Motor neuron (in vitro differentiated cells): ENCODE measurements around the gene PARL. TPM values are rescaled to one million over a fixed set of nuclear protein-coding genes. Genes with fewer than 3 reads are reported as not detected.

Experiments used
- ATAC-seq, 8 experiments: fragments of 200-7000 bp; cut with Tn5 transposase; replicated peaks in 6 of 8; 2 replicates each; pipeline ENCODE4 v1.8.0; 2021; ENCODE audit warnings: mild to moderate bottlenecking in 8 of 8, moderate library complexity in 8 of 8
- H3K27ac ChIP-seq, 2 donors: fragments of 250-450 bp; sonication (Bioruptor Pico); 2 replicates each; pipeline ENCODE4 v1.9.0; 2021; ENCODE audit warnings: antibody characterized with exemption in 2 of 2, mild to moderate bottlenecking in 2 of 2, moderate library complexity in 1 of 2
- H3K4me1 ChIP-seq, 2 donors: fragments of 250-450 bp; sonication (Bioruptor Pico); replicated peaks in 1 of 2; 2 replicates each; pipeline ENCODE4 v1.6.1; 2021; ENCODE audit warnings: antibody characterized with exemption in 2 of 2, mild to moderate bottlenecking in 2 of 2, moderate library complexity in 1 of 2
- H3K4me3 ChIP-seq, 5 donors: fragments of 250-450 bp; sonication (Bioruptor Pico); 2 replicates each; pipeline ENCODE4 v1.9.0; 2021; ENCODE audit warnings: antibody characterized with exemption in 5 of 5, mild to moderate bottlenecking in 5 of 5, moderate library complexity in 4 of 5
- WGBS, 10 experiments: fragments of 450-650 bp; shearing (Covaris generic); methylation state at CpG; one replicate each; pipeline ENCODE4 v1.0.0; 2022; 5-methylcytosine and 5-hydroxymethylcytosine counted together
- in situ Hi-C, 9 experiments: fragments of 400-800 bp; cut with MboI; loops; one replicate each; pipeline ENCODE4 v1.15.0; 2021; ENCODE audit warnings: low sequenced_read_pairs in 9 of 9, low pct_unique_long_range_greater_than_20kb in 2 of 9; ENCODE audit not compliant: unreplicated experiment in 9 of 9
- total RNA-seq, 8 experiments: library from RNA; unstranded; fragments of 300-600 nt; gene quantifications; 2 replicates each; pipeline versions ENCODE4 v1.2.3 to v1.2.4, GENCODE V29; 2022

The PARL gene
- total RNA-seq, 8 experiments from 2014 or later = 33.7 to 68.8 (median 47.3) TPM

- H3K4me3 ChIP-seq = no peak overlapping the region
- peak in 4 of 8 experiments; percentile 18 to 57 (median 40) for ATAC-seq
- peaks cover 0 to 5% of the 10 kb centered on the region in 2 donors for H3K4me1 ChIP-seq
- no peak overlapping the region for H3K27ac ChIP-seq
- WGBS, 10 experiments = 33 to 85% (median 47%) methylated on average over 4 to 11 of the region's 11 CpGs; no CpG with 5 or more reads in 1 of the 10 experiments
- in situ Hi-C loops = loop anchor here in 3 of 9 experiments (10.0 to 25.0 kb wide), 3 partner anchors 227 to 639 kb away; partner anchors contain the start of gene CAMK2N2 (in 3 of the 3)
Measured at GRCh38 chr3:183898028-183898431, 13.3 kb upstream of the PARL start.

GRCh38 chr3:183897606-183898005 is 12.9 kb upstream of the PARL start:
- WGBS, 10 experiments = 67 to 100% (median 96%) methylated on average over 1 to 4 of the region's 4 CpGs; no CpG with 5 or more reads in 4 of the 10 experiments
- ATAC-seq = no peak

GRCh38 chr3:183896610-183897009 is 11.9 kb upstream of the PARL start:
- in situ Hi-C loops = loop anchor here in 3 of 9 experiments (10.0 to 25.0 kb wide), 3 partner anchors 228 to 641 kb away; partner anchors contain the start of gene CAMK2N2 (in 3 of the 3)
- ATAC-seq = no peak
- 0 to 86% (median 22%) methylated on average over 1 to 2 of the region's 2 CpGs; no CpG with 5 or more reads in 6 of the 10 experiments for whole genome bisulfite sequencing, 10 experiments

More at GRCh38 chr3:183897606-183898005, 12.9 kb upstream of the PARL start:
- no peak overlapping the region for H3K4me3 ChIP-seq
- in situ Hi-C loops = loop anchor here in 3 of 9 experiments (10.0 to 25.0 kb wide), 3 partner anchors 227 to 640 kb away; partner anchors contain the start of gene CAMK2N2 (in 3 of the 3)
- no peak overlapping the region for H3K27ac ChIP-seq
- peaks cover 0 to 5% of the 10 kb centered on the region in 2 donors for H3K4me1 ChIP-seq

GRCh38 chr3:183896184-183896583 is 11.5 kb upstream of the PARL start:
- 29 to 67% (median 51%) methylated on average over 1 to 2 of the region's 3 CpGs; no CpG with 5 or more reads in 6 of the 10 experiments for WGBS, 10 experiments
- peaks cover 0 to 5% of the 10 kb centered on the region in 2 donors for H3K4me1 ChIP-seq
- in situ Hi-C loops = loop anchor here in 3 of 9 experiments (10.0 to 25.0 kb wide), 3 partner anchors 229 to 641 kb away; partner anchors contain the start of gene CAMK2N2 (in 3 of the 3)
- no peak for ATAC-seq
- H3K27ac ChIP-seq = no peak overlapping the region
- no peak overlapping the region for H3K4me3 ChIP-seq

More at GRCh38 chr3:183896610-183897009, 11.9 kb upstream of the PARL start:
- Histone ChIP-seq H3K4me1 (peaks cover 0 to 5% of the 10 kb centered on the region in 2 donors), H3K4me3 (no peak overlapping the region), H3K27ac (no peak overlapping the region)

- in situ Hi-C loops = loop anchor here in 3 of 9 experiments (10.0 to 25.0 kb wide), 3 partner anchors 229 to 642 kb away; partner anchors contain the start of gene CAMK2N2 (in 3 of the 3)
- H3K4me1 ChIP-seq = peaks cover 0 to 5% of the 10 kb centered on the region in 2 donors
- H3K4me3 ChIP-seq = no peak overlapping the region
- no peak overlapping the region for H3K27ac ChIP-seq
- WGBS, 10 experiments = 40 to 83% (median 60%) methylated on average over 1 of the region's 6 CpGs; no CpG with 5 or more reads in 7 of the 10 experiments
- peak in 1 of 8 experiments; percentile 11 for ATAC-seq
Measured at GRCh38 chr3:183895774-183896173, 11.1 kb upstream of the PARL start.

- Histone ChIP-seq H3K4me1 (peaks cover 0 to 5% of the 10 kb centered on the region in 2 donors), H3K27ac (no peak overlapping the region), H3K4me3 (no peak overlapping the region)
- 0 to 44% (median 23%) methylated on average over 1 to 5 of the region's 5 CpGs; no CpG with 5 or more reads in 1 of the 10 experiments for WGBS, 10 experiments
- ATAC-seq = peak; percentile 53 to 80 (median 62)
- in situ Hi-C loops = loop anchor here in 3 of 9 experiments (10.0 to 25.0 kb wide), 3 partner anchors 230 to 642 kb away; partner anchors contain the start of gene CAMK2N2 (in 3 of the 3)
Measured at GRCh38 chr3:183895296-183895695, 10.6 kb upstream of the PARL start.

GRCh38 chr3:183892610-183893214 is 8.0 kb upstream of the PARL start:
- Histone ChIP-seq H3K27ac (no peak overlapping the region), H3K4me3 (no peak overlapping the region), H3K4me1 (peaks cover 0 to 3% of the 10 kb centered on the region in 2 donors)
- in situ Hi-C loops = loop anchor here in 3 of 9 experiments (10.0 to 25.0 kb wide), 3 partner anchors 232 to 645 kb away; partner anchors contain the start of gene CAMK2N2 (in 3 of the 3)
- ATAC-seq = no peak
- WGBS, 10 experiments = 49 to 100% (median 67%) methylated on average over 1 to 8 of the region's 9 CpGs; no CpG with 5 or more reads in 3 of the 10 experiments

GRCh38 chr3:183885766-183886165 is 1.1 kb upstream of the PARL start:
- in situ Hi-C loops = loop anchor here in 3 of 9 experiments (25.0 kb wide), 2 partner anchors 377 to 652 kb away; partner anchors contain the start of gene CAMK2N2 (in 3 of the 3)
- Histone ChIP-seq H3K4me1 (peaks cover 13 to 15% of the 10 kb centered on the region in 2 donors), H3K27ac (no peak overlapping the region), H3K4me3 (no peak overlapping the region)
- 76 to 97% (median 89%) methylated on average over 4 to 9 of the region's 10 CpGs; no CpG with 5 or more reads in 1 of the 10 experiments for WGBS, 10 experiments
- ATAC-seq = no peak

- 0 to 7% (median 1%) methylated on average over 1 to 9 of the region's 9 CpGs for WGBS, 10 experiments
- no peak for ATAC-seq
- Histone ChIP-seq H3K27ac (peak overlapping the region; percentile 75 to 87), H3K4me1 (peaks cover 13 to 15% of the 10 kb centered on the region in 2 donors), H3K4me3 (peak overlapping the region; percentile 60 to 91 (median 66))
- in situ Hi-C loops = loop anchor here in 3 of 9 experiments (25.0 kb wide), 2 partner anchors 378 to 653 kb away; partner anchors contain the start of gene CAMK2N2 (in 3 of the 3)
Measured at GRCh38 chr3:183884097-183884426, 618 bp downstream of the PARL start.

GRCh38 chr3:183883291-183884096 is 1.2 kb downstream of the PARL start:
- ATAC-seq = no peak
- WGBS, 10 experiments = 0 to 76% (median 56%) methylated on average over 3 to 11 of the region's 16 CpGs; no CpG with 5 or more reads in 2 of the 10 experiments
- in situ Hi-C loops = loop anchor here in 3 of 9 experiments (25.0 kb wide), 2 partner anchors 379 to 654 kb away; partner anchors contain the start of gene CAMK2N2 (in 3 of the 3)
- no peak overlapping the region for H3K27ac ChIP-seq
- H3K4me1 ChIP-seq = peaks cover 13 to 15% of the 10 kb centered on the region in 2 donors
- peak overlapping the region; percentile 60 to 91 (median 66) for H3K4me3 ChIP-seq

GRCh38 chr3:183880121-183880520 is 4.6 kb downstream of the PARL start:
- ATAC-seq = no peak
- Histone ChIP-seq H3K27ac (no peak overlapping the region), H3K4me1 (peaks cover 13 to 15% of the 10 kb centered on the region in 2 donors), H3K4me3 (no peak overlapping the region)
- in situ Hi-C loops = loop anchor here in 3 of 9 experiments (25.0 kb wide), 2 partner anchors 382 to 657 kb away; partner anchors contain the start of gene CAMK2N2 (in 3 of the 3)
- WGBS, 10 experiments = 83 to 100% (median 98%) methylated on average over 2 to 8 of the region's 9 CpGs; no CpG with 5 or more reads in 1 of the 10 experiments

- Histone ChIP-seq H3K4me1 (peaks cover 13 to 15% of the 10 kb centered on the region in 2 donors), H3K4me3 (no peak overlapping the region), H3K27ac (no peak overlapping the region)
- in situ Hi-C loops = loop anchor here in 3 of 9 experiments (25.0 kb wide), 2 partner anchors 383 to 658 kb away; partner anchors contain the start of gene CAMK2N2 (in 3 of the 3)
- ATAC-seq = no peak
- WGBS, 10 experiments = 92 to 100% (median 100%) methylated on average over 1 to 2 of the region's 2 CpGs; no CpG with 5 or more reads in 1 of the 10 experiments
Measured at GRCh38 chr3:183879243-183879642, 5.4 kb downstream of the PARL start.
